HEK293T (cell line): ENCODE results near the gene CBLB.

ENCODE experiments used
- ARNT ChIP-seq: fragments of 450-650 bp; IDR thresholded peaks from 2 replicates; pipeline ENCODE4 v1.6.1; 2017; ENCODE audit warnings: mild to moderate bottlenecking
- BHLHE40 ChIP-seq: fragments of 450-650 bp; IDR thresholded peaks from 2 replicates; pipeline ENCODE4 v1.6.1; 2016; ENCODE audit warnings: mild to moderate bottlenecking, moderate library complexity, borderline replicate concordance
- CTBP1 ChIP-seq: fragments of 450-650 bp; IDR thresholded peaks from 2 replicates; pipeline ENCODE4 v1.6.1; 2016; ENCODE audit warnings: borderline replicate concordance
- ELF4 ChIP-seq: fragments of 450-650 bp; IDR thresholded peaks from 2 replicates; pipeline ENCODE4 v1.6.1; 2017; ENCODE audit warnings: antibody characterized with exemption
- FOXA1 ChIP-seq: fragments of 450-650 bp; IDR thresholded peaks from 2 replicates; pipeline ENCODE4 v1.6.1; 2016; ENCODE audit warnings: mild to moderate bottlenecking
- HDGF ChIP-seq: fragments of 450-650 bp; IDR thresholded peaks from 2 replicates; pipeline ENCODE4 v1.6.1; 2017; ENCODE audit warnings: antibody characterized with exemption, borderline replicate concordance
- SP1 ChIP-seq: fragments of 450-650 bp; IDR thresholded peaks from 2 replicates; pipeline ENCODE4 v1.6.1; 2017
- SUZ12 ChIP-seq: fragments of 450-650 bp; IDR thresholded peaks from 2 replicates; pipeline ENCODE4 v1.6.1; 2016; ENCODE audit warnings: mild to moderate bottlenecking
- TARDBP ChIP-seq: fragments of 450-650 bp; IDR thresholded peaks from 2 replicates; pipeline ENCODE4 v1.6.1; 2016

GRCh38 chr3:105649480-105649879 is 219.3 kb downstream of the CBLB start:
- no peak for TF ChIP-seq HDGF
- TF ChIP-seq SP1, result no peak
- TF ChIP-seq TARDBP, result no peak
- TF ChIP-seq BHLHE40, result no peak
- TF ChIP-seq FOXA1, result no peak
- no peak for TF ChIP-seq ELF4
- TF ChIP-seq CTBP1, result no peak
- no peak for TF ChIP-seq SUZ12
- TF ChIP-seq ARNT, result no peak
